Fibroblast of skin of left quadriceps (primary cell): ENCODE data around the gene GDNF.

Experiments
- DNase-seq, 2 experiments: peaks; one replicate each; pipeline ENCODE4 v3.0.0-alpha.2; 2013; ENCODE audit warnings: low read depth in 2 of 2

Gene GDNF

DNA sequence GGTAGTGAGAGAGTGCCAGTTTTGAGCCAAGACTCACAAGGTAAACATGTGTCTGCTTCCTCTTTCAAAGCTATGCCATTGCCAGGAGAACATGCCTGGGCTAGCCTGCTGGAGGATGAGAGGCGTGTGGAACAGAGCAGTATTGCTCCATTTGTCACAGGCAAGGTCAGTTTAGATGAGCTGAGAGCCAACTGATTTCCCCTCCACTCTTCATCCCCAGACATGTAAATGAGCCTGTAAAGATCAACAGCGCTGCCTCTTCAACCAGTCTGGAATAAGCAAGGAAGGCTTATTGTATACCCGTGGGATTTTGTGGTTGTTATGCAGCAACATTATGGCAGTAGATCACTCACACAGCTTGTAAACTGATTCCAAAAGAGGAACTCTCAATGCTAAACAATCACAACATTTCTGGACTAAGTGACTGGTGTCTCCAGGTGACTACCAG lies 8.2 kb upstream of the GDNF start:
- no peak for DNase-seq

DNA sequence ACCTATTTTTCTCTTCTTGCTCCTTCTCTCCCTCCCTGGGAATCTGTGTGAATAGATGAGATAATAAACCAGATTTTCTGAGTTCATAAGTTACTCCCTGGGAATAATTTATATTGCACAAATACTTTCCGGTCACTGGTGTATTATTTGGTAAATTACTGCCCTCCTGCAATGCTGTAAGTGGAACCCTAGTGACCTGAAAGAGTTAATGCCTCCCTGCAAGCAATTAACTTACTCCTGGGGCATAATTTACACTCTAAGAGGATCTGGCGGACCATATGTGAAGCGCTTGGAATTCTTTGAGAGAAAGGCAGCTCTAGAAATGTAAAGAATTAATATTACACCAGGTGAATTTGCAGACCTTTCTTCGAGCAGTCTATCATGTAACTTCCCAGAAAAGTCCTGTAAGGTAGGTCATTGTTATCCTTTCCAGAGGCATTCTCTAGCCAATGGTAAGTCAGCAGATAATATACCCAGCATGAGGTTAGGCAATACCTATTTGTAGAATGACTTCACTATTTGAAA lies 7.0 kb upstream of the GDNF start:
- DNase-seq = no peak

DNA sequence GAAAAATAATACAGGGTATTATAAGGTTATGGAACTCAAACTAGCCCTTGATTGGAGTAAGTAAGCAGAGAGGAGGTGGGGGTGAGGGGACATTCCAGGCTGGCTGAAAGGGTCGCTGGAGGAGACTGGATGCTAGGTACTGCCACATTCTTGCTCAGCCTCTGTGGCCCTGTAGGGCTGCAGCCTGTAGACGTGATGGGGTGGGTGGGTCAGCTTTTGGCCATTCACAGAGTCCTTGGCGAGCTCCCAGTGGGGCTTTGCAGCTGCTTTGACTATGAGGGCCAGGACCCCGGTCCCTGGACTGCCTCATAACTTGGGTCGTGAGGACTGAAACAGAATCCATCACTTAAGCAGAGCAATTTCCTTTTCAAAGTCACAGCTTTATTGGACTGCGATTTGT lies 4.2 kb upstream of the GDNF start:
- DNase-seq = no peak

DNA sequence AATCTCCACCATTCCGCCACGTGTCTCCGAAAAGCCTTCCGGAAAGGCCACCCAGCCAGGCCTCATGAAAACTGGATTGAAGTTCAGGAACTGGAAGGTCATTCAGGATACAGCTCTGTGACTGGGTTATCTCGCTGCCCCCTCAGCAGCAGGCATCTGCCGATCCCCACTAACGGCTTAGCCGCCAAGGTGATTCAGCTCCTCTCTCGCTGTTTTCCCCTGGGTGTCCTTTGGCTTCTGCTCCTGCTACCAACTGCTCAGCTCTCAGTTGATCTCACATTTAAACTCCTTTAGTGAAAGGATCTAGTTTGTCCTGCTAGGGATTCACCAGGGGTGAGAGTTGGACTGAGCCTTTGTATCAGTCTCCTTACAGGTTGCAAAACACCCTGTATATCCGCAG lies 2.2 kb upstream of the GDNF start:
- DNase-seq = no peak

DNA sequence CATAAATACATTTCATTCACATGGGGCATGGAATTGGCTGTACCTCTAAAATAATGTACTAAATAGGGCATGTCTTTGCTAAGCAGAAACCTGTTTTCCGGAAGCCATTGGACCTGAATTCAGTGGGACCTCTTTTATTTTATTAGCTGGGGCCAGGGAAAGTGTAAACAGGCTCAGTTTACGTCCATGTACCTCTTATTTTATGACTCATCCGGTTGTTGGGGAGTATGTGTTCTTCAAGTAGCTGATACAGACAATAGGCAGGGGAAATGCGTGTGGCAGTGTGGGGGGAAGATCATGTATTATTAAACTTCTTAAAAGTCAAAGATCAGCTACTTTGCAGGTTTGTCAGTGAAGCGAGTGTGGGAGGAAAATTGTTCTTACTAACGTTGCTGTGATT lies 1.4 kb upstream of the GDNF start:
- no peak for DNase-seq

DNA sequence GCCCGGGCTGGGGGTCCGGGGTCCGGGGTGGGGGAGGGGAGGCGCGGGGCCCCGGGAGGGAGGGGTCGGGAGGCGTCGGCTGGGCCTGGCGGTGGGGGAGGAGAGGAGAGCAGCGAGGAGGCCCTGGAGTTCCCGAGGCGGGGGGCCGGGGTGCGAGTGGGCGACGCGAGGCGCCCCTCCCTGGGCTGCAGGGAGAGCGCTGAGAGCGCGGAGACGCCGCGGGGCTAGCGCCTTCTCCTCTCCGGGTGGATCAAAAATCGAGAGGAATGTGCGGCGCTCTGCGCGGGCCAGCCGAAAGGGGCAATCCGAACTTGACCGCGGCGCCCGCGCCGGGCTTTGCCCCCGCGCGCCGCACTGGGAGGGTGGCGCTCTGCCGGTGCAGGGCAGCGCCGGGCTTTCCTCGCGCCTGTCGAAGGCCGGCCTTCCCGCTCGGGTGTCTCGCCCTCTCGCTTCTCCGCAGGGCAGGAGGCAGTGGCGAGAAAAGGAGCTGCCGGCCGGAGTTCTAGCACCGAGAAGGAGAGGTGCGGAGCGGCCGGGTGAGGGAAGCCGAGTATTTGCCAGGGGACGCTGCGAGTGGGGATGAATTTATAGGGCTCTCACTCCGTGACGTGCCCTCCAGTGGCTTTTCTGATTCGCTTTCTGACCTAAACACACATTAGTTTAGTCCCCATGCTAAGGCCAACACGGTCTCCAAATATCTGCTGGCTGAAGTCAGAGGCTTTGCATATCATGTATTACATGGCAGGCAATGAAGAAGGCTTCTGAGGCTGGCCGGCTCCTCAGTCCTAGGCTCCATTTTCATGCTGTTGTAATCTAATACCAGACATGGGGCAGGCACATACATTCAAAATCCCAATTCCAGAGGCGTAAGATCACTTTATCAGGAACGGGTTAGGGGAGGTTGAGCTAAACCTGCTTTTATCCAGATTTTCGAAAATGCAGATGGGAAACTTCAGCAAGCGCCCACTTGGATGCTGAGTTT lies 503 bp upstream of the GDNF start:
- DNase-seq = no peak

DNA sequence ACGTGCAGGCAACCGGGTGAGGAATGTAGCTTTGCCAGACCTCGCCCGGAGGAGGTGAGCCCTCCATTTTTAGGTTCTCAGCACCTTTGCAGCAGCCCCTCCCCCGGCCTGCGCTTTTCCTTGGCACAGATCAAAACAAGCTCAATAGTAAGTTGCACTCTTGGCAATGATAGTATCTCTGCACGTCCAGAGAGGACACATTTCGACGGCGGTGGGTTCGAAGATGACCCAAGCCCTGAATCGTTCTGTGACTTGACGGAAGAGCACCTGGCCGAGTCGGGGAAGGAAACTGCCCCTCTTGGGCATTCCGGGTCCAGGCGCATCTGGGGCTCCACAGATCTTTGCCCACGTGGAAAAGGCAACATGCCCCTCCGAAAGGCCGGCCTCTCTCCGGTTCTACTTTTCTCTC lies 904 bp downstream of the GDNF start:
- no peak for DNase-seq

DNA sequence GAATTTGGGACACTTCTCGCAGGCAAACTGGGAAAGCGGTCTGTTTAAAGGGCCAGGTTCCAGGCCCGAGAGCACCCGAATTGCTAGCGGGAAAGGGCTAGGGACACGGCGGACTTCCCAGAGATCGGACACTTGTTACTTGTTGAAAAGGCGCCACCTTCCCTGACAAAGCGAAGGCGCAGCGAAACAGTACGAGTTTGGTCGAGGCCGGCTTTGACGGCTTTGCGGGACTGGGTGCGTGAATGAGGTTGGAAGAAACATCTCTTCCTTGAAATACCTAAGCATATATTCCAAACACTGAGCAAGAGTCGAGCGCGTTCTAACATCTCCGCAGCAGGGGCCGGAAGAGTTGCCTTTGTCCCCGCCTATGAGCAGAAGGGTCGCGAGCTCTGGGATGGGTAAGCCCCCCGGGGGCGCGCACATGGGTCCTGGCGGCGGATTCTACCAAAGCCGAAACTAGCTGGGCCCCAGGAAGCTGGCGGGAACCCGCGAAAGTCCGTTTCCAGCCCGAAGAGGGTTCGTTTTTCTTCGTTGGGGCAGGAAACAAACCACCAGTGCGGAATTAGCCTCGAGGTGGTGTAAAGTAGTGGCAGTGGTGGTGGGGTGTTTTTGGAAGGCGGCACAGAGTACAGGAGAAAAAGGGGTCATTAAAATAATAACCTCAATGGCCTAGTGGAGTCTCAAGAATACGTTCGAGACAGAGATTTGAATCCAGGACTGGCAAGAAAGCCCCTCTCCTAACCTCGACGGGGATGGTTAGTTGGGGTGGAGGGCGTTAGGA lies 1.5 kb downstream of the GDNF start:
- no peak for DNase-seq

DNA sequence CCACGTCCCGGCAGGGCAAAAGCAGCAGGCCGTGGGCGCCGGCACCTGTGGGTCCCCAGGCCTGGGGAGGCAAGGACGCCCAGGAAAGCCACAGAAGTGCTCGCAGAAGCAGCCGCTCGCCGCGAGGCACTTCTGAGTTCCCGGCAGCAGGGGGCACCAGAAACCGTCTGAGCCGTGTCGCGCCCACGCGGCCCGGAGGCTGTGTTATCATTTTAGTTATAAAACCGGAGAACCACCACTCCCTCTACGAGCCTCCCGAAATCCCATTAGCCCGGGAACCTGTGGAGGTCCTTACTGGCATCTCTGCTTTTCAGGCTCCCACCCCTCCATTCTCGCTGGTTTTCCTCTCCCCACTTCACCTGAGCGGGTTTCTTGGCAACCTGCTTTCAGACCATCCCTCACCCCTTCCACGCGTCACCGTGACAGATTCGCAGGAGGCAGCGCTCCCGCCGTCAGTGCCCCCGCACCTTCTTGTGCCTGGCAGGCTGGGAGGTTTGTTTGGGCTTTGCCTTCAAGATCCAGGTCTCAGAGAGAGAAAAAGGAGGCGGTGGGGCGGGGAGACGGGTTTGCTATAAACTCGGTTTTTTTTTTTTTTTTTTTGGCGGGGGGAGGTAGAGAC lies 2.3 kb downstream of the GDNF start:
- DNase-seq = peak in 1 of 2 experiments; percentile 65

DNA sequence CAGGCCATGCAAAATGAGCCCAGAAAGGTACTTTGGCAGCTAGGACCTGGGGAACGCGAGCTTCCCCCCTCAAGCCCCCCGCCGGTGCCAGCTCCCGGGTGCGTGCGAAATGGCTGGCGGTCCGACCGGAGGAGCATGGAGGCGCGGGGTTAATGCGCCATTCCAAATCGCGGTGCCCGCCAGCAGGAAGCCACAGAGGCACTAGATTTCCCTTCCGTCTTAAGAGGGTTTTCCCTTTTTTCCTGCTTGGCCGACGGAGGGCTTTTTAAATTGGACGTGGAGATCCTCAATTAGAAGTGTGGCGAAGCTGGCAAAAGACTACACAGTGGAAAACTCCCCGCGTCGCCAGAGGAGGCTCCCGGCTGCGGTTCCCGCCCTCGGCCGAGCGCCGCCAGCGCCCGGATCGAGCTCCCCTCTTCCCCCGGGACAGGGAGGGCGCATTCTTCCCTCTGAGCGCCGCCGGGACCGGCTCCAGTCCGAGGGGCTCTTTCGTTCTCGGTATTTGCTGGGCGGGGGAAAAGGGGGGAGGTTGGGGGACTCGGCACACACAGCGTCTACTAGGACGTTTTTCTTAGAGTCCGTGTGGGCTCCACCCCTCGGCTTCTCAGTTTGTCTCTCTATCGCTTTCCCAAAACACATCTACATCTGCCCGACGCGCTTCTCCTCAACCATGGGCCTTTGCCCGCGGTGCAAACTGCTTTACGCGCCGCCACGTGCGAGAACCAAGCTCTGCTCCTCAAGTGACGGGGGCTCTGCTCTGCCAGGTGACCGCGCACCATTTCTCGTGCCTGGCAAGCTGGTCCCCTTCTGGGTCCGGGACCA lies 3.0 kb downstream of the GDNF start:
- no peak for DNase-seq

DNA sequence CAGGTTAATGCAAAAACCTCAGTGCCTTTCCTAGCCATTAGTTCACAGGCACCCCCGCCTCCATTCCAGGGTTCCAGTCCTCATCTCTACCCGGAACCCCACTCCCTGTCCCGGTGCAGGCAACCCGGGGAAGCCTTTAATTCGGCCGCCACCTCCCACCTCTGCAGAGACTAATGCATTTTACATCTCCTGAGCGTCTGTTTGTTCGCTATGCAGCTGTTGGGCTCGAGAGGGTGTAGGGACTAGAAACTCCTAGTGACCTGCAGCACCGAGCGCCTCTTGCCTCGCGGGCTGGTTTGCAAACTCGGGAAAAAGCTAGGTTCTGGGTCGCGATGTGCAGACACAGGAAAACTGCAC lies 3.6 kb downstream of the GDNF start:
- no peak for DNase-seq

DNA sequence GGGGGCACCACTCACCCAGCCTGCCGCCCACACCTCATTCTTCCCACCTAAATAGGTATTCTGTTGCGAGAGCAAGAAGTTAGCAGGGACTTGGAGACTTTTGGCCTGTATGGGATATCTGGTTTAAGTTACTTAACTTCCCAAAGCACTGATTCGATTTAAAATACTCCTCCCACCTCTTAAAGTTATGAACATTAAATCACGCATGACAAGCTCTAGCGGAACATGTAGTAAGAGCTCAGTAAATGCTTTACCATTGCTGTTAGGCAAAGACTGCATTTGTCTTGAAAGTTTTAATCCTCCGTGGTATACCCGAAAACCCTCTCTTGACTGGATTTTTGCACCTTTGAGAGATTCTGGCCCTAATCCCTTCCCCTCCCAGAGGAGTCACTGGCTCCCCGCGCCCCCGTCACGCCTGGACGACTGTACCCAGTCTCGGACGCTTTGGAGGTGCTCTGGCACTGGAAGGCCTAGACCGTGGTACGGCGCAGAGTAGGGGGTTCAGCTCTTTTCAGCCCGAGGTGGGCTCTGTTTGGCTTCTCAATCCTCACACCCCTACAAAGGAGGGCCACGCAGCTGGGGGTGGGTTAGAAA lies 4.4 kb downstream of the GDNF start:
- no peak for DNase-seq

DNA sequence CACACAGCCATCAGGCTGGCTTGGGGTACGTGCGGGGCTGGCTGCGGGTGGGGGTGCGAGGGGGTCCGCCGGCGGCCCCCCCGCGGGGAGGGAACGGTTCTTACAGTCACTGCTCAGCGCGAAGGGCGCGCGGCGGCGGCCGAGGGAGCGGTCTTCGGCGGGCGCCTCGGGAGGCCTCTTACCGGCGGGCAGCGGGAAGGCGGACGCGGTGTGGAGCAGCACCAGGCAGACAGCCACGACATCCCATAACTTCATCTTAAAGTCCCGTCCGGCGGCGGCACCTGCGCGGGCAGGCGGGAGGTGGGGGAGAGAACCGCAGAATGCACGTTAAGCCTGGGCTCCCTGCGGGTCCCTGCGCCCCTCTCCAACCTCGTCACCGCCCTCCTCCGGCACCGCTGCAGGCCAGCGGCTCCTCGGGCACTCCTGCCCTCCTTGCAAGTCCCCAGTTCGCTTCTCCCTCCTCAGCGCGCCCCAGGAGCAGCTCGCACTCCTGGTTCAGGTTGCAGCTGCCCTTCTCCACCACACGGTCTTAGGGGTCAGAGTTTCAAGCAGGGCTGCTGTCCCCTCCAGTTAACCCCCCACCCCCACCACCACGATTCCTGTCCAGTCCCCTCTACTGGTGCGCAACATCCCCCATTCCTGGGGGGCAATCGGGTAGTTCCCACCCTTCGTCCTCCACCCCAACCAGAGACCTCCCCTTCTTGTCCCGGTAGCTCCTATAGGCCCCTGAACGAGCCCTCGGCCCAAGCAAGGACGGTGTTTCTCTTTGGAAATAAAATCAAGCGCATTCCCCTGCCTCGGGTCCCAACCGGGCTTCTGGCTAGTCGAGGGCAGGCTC lies 5.1 kb downstream of the GDNF start:
- no peak for DNase-seq

DNA sequence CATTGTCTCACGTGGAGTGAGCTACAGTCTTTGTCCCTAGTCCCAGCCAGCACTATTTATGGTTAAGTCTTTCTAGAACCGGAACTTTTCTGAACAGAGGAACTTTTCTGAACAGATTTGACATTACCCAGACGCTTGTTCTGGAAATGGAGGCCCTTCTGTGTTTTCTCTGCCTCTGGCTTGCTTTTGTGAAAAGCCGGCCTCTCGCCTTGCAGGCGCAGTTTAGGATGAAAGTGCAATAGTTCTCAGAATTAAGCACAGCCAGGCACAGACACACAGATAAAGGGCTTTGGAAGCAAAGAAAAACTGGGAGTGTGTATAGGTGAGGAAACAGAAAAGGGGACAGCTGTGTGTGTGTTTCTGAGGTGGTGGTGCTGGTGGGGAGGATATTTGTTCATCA lies 5.9 kb downstream of the GDNF start:
- DNase-seq = no peak

DNA sequence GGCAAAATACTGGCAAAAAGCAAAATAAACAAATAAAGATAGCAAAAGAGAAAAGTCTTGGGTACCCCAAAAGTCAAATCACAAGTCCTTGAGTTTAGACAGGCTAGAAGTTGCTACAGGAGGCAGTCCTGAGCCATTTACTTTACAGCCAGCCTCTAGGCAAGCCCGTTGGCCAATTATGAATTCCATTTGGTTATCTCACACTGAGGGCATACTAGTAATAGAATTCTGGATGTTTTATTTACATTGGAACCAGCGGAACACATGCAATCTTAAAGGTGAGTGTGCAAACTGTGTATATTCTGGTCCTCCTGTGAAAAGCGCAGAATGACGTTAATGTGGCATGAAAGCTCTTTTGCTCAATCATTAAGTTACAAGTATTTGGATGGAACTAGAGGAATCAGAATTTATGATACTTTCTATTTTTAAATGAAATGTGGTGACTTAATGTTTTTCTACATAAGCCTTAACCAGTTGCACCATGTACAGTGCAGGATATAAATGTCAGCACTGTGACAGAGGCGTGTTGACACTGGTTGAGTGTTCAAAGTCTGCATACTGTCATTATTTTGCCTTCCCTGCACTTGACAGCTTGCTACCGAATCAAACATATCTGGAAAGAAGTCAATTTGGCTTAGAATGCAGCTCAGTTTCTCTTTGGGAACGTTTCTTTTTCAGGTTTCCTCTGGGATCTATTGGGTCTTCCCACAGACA lies 7.9 kb downstream of the GDNF start:
- no peak for DNase-seq

DNA sequence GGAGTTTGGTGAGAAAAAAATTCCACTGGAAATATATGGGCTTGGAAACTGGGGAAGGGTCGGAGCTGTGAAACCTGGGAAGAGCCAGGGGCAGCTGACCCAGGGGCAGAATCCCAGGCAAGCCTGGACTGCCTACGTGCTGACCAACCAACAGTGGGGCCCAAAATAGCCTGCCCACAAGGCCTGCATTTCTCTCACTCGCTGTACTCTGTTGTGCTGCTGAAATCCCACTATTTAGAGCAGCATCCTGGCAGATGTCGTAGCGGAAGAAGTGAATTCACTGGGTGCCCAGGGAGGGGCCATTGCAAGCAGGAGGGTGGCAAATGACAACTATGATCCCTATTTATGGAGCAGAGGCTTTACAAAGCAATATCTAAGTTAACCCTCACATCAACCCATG lies 9.5 kb downstream of the GDNF start:
- no peak for DNase-seq

DNA sequence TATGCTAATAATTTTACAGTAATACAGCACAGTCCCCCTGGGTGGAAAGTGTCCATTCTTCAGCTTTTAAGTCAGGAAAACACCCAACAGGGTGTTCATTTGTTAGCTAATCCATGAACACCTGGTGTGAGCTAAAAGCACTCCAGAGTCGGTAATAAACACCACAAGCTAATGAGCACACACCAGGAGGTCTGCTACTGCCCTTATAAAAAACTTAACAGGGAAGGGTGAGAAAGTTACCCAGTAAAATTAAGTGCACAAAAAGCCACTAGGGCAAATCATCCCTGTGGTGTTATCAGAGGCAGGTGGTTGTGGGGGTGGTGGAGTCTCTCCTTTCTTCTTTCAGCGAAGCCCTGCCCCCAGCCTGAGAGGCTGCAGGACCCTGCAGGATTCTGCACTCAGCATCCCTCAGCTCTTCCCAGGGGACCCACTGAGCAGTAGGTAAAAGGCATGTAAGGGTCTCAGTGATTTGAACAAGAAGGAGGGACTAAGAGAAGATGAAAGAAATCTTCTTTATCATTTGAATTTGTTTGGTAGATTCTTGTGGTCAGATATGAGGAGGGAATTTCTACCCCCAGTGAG lies 14.4 kb downstream of the GDNF start:
- no peak for DNase-seq

DNA sequence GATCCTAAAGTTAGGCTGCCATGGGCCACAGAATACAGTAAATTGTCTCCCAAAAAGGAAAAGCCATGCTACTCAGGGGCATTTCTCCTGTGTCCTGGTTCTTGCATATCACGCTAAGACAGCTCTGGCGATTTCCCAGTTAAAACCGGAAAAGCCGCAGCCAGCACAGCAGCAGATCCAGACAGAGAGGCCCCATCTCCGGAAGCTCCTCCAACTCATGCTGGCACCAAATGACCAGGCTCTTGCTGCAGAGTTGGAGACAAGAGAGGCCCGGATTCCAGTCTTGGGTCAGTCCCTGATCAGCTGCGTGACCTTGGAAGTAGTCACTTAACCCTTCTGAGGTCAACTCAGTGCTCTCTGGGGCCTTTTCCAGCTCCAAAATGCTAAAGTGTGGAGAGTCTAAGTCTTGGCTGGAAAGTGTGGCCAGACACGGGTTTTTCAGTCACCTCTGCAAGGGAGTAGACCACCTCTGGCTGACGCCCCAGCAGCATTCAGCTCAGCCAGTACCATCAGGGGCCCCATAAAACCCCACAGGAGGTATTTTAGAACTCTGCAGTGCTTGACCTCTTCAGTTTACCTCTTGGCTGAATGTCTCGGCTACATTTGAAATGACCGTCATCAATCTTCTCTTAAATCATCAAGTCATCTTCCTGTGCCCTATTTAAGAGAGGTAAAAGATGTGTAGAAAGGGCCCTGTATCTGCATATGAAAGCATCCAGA lies 16.2 kb downstream of the GDNF start:
- no peak for DNase-seq
